Lower leg skin (tissue), 3 donors: ENCODE data around the gene EMC10.

ENCODE experiments used
- POLR2A ChIP-seq, 2 donors: fragments of 450-650 bp; IDR thresholded peaks; one replicate each; pipeline ENCODE4 v1.6.1; 2016 to 2017; ENCODE audit warnings: antibody characterized with exemption in 2 of 2, mild to moderate bottlenecking in 1 of 2, moderate library complexity in 1 of 2
- TF ChIP-seq, protein P1 (sequence below), 3 donors: fragments of 450-650 bp; IDR thresholded peaks; one replicate each; pipeline ENCODE4 v1.5.1; 2016; ENCODE audit warnings: antibody characterized with exemption in 3 of 3, mild to moderate bottlenecking in 3 of 3, moderate library complexity in 2 of 3

DNA sequence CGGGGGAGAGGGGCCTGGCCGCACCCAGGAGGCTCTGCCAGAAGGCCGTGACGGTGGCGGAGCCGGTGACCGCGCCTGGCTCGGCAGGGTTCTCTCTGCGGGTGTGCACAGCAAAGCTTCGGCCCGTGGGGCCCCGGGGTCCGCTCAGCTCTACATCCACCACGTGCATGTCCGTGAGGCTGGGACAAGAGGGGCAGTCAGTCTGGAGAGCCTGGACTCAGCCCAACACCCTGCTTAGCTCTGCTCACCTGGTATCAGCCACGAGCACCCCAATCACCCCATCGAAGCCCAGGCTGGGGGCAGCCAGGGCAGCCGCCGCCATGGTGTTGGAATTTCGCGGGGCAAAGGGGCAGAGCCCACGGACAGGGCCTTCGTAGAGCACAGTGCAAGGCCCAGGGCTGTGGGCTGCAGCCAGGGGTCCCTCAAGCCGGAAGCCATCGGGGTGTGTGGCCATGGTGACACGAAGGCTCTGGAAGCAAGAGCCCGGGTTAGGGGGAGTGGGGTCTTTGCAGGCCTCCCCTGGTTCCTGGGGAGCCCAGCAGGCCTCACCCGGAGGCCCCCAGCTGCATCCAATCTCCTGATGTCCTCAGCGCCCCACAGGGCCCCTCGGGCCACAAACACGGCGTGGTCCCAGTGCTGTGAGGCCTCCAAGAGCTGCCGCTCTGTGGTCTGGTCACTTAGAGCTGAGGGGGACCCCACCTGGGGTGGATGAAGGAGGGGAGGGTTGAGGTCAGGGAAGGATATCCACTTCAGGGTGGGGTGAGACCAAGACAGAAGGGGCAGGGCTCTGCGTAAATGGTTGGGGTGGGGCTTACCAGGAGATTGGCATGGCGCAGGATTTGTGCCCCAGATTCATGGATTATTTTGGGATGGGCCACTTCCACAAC, 36.0 kb downstream of the EMC10 start:
- TF ChIP-seq, protein P1, sequence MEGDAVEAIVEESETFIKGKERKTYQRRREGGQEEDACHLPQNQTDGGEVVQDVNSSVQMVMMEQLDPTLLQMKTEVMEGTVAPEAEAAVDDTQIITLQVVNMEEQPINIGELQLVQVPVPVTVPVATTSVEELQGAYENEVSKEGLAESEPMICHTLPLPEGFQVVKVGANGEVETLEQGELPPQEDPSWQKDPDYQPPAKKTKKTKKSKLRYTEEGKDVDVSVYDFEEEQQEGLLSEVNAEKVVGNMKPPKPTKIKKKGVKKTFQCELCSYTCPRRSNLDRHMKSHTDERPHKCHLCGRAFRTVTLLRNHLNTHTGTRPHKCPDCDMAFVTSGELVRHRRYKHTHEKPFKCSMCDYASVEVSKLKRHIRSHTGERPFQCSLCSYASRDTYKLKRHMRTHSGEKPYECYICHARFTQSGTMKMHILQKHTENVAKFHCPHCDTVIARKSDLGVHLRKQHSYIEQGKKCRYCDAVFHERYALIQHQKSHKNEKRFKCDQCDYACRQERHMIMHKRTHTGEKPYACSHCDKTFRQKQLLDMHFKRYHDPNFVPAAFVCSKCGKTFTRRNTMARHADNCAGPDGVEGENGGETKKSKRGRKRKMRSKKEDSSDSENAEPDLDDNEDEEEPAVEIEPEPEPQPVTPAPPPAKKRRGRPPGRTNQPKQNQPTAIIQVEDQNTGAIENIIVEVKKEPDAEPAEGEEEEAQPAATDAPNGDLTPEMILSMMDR (IDR thresholded peaks at IDR 0.05): no peak
- no peak for TF ChIP-seq POLR2A (IDR thresholded peaks at IDR 0.05)
